AG04449 (cell line): ENCODE results near the gene POLR2E.

Source experiments
- CTCF ChIA-PET: fragments of 350-600 bp; formaldehyde crosslinking; extraction: SDS; loops from one replicate; lab custom pipeline; 2021; ENCODE audit warnings: antibody characterized with exemption; lab: Yijun Ruan, JAX
- POLR2A ChIA-PET: fragments of 400-600, 350-600 bp; formaldehyde crosslinking; extraction: SDS; loops from one replicate; lab custom pipeline; 2020; ENCODE audit warnings: antibody characterized with exemption, inconsistent platforms; lab: Yijun Ruan, JAX
- DNase-seq: peaks from one replicate; pipeline ENCODE4 v3.0.0-alpha.2; 2010; ENCODE audit warnings: low read depth, low spot score
- H3K4me3 ChIP-seq: 2 replicates; pipeline ENCODE4 v1.5.1; 2011; ENCODE audit warnings: low read depth, mild to moderate bottlenecking, control low read depth, low read length
- CTCF ChIP-seq: IDR thresholded peaks from one replicate; pipeline ENCODE4 v1.5.1; 2011; ENCODE audit warnings: mild to moderate bottlenecking, moderate library complexity, low read length, control low read depth, inconsistent platforms; ENCODE audit not compliant: insufficient read depth; ENCODE audit errors: missing control alignments

POLR2E gene

DNA sequence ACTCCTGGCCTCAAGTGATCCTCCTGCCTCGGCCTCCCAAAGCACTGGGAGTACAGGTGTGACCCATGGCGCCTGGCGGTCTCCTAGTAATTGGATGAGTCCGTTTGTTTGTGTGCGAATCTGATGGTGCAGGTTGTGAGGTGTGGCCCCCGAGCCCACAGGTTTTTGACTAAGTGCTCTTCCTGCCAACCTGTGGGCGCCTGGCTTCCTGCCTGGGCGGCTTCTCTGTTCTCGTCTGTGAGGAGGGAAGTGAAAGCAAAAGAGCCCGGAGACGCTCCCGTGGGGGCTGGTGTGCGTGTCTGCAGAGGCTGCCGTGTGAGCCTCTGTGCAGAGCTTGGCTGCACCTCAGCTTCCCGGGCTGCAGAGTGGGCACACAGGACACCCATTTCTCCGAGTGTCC is 18.2 kb downstream of the POLR2E start:
- no peak overlapping the region for H3K4me3 ChIP-seq
- POLR2A ChIA-PET, result no interaction called here
- TF ChIP-seq CTCF, result no peak
- CTCF ChIA-PET, result interaction anchor here (1.5 kb wide), 1 partner anchor 12 kb away, joined by 7 read pairs; no protein-coding TSS in a partner anchor
- no peak for DNase-seq

DNA sequence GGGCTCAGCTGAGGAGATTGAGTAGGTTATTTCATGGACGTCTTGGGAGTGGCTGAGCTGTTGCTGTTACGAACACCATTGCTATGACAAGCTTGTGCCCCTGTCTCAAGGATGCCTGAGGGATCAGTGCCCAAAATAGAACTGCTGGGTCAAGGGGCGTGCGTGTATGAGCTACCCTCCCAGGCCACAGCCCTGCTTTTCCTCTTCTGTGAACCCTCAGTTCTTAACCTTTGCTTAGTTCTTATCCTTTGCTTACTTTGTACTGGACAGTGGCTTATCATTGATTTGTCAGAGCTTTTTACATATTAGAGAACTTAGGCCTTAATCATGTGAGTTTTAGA is 19.2 kb downstream of the POLR2E start:
- DNase-seq, result no peak
- POLR2A ChIA-PET, result interaction anchor here (0.6 to 0.7 kb wide), 2 partner anchors 8 to 193 kb away, joined by 4 read pairs; partner anchors contain the start of gene CIRBP
- CTCF ChIA-PET, result interaction anchor here (0.6 to 1.5 kb wide), 4 partner anchors 10 to 191 kb away, joined by 3 to 7 read pairs (median 3); no protein-coding TSS in a partner anchor
- no peak overlapping the region for H3K4me3 ChIP-seq
- TF ChIP-seq CTCF, result no peak

GRCh38 chr19:1074544-1075283 is 20.5 kb downstream of the POLR2E start:
- no peak for TF ChIP-seq CTCF
- ChIA-PET CTCF (interaction anchor here (1.2 kb wide), 1 partner anchor 166 kb away, joined by 3 read pairs; no protein-coding TSS in a partner anchor), POLR2A (no interaction called here)
- H3K4me3 ChIP-seq, result no peak overlapping the region
- DNase-seq, result no peak

GRCh38 chr19:1073956-1074517 is 21.1 kb downstream of the POLR2E start:
- no peak for TF ChIP-seq CTCF
- ChIA-PET CTCF (no interaction called here), POLR2A (no interaction called here)
- no peak for DNase-seq
- no peak overlapping the region for H3K4me3 ChIP-seq

GRCh38 chr19:1073063-1073955 is 21.9 kb downstream of the POLR2E start:
- POLR2A ChIA-PET, result interaction anchor here (0.6 kb wide), 1 partner anchor 13 kb away, joined by 3 read pairs; no protein-coding TSS in a partner anchor
- no peak for DNase-seq
- no peak overlapping the region for H3K4me3 ChIP-seq
- TF ChIP-seq CTCF, result no peak
- CTCF ChIA-PET, result interaction anchor here (1.2 kb wide), 1 partner anchor 9 kb away, joined by 3 read pairs; no protein-coding TSS in a partner anchor
